ENCODE results near the gene DMD.

Gene DMD

DNA sequence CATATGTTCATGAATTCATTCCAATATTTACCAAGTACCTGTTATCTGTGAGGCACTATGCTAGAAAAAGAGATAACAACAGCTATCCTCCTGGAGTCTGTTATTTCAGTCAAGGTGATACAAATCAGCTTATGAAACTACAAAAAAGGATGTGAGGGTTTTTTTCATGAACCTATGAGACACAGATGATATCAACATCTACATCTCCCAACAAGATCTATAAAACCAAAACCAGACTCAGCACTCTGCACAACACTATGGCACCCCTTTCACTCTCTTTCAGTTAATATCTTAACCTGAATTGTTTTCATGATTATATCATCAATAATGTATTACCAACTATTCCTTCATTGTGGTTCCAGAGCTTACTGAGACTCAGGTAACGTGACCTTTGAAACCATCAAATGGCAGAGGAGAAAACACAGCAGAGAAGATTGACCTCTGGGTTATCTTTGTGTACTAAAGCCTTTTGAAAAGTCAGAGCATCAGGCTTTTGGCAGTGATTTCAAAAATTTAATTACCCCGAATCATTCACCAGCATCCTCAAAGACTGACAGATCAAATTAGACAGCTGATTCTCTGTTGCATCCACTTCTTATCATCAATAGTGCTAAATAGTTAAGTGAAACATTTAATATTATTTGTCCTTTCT, 1894.9 kb downstream of the DMD start:
- DNase-seq: no peak

- no peak for DNase-seq
Observed at GRCh38 chrX:31314921-31315320, 1896.4 kb downstream of the DMD start.

- no peak for DNase-seq
Observed at GRCh38 chrX:31307952-31308351, 1903.4 kb downstream of the DMD start.

DNA sequence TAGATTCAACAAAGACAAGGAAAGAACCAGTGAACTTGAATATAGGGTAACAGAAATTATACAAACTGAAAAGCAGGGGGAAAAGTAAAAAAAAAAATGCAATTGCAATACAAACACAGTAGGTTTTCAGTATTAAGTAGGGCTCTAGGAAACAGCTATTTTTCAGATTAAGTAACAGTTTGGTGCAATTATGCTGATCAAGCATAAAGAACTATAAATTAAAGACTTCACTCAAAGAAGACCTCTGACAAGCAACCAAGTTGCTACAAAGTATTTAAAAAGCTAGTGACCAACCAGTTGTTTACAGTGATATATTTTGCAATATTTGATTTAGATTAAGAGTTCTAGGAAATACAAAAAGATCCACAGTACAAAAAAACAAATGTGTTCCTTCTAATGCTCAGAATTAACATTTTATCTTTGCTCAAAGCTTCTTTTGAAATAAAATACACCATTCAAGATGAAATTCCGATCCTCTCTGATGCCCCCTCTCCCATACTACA, 1908.7 kb downstream of the DMD start:
- no peak for DNase-seq

DNA sequence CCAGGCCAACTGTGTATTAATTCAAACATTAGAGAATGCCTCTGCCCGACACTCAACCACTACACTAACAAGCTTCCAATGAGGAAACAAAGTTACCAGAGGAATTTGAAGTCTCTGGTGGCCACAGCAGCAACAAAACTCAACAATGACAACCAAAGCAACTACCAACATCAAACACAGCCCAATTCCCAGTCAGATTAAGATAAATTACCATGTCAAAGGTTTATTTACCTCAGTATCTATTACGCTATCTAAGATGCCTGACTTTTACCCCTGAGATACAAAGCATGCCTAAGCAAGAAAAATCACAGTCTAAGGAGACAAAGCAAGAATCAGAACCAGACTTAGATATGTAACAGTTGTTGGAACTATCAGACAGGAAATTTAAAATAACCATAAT, 1909.4 kb downstream of the DMD start:
- DNase-seq: no peak

GRCh38 chrX:31301203-31301602, 1910.1 kb downstream of the DMD start:
- DNase-seq: no peak

- DNase-seq: no peak
Observed at GRCh38 chrX:31298916-31299315, 1912.4 kb downstream of the DMD start.

DNA sequence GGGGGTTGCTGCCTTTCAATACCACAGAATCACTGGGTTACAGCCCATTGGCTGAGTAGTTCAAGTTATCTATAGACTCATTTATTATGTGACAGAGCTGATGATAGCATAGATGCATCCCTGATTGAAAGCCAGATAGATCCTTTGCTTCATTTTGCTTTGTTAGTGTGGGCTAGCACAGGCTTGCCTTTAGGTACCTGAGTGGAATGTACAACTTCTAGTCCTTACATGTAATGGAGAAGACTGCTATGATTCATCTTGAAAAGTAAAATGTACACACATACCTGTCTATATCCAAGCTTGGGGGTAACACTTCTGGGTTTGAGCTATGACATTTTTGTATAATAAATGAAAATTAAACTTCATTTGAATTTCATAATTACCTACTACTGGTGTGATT, 1913.5 kb downstream of the DMD start:
- DNase-seq: no peak

- DNase-seq: no peak
Observed at GRCh38 chrX:31294475-31294874, 1916.9 kb downstream of the DMD start.

DNA sequence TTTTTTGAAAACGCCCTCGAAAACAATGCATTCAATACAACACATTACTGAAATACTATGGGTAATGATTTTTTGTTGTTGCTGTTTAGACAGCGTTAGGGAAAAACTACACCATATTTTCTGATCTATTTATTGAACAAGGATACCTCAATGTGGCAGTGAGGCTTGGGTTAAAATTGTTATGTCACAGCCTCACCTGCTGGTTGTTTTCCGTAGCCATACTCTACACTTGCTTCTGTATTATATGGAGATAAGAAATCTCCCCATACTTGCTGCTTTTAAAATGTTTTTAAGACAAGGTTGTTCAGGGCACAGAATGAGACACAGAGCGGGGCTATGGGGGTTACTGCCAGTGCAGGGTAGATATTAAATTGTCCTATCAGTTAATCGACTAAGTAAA, 1917.9 kb downstream of the DMD start:
- no peak for DNase-seq

- DNase-seq: no peak
Observed at GRCh38 chrX:31291131-31291530, 1920.2 kb downstream of the DMD start.

GRCh38 chrX:31287861-31288260, 1923.5 kb downstream of the DMD start:
- no peak for DNase-seq

DNA sequence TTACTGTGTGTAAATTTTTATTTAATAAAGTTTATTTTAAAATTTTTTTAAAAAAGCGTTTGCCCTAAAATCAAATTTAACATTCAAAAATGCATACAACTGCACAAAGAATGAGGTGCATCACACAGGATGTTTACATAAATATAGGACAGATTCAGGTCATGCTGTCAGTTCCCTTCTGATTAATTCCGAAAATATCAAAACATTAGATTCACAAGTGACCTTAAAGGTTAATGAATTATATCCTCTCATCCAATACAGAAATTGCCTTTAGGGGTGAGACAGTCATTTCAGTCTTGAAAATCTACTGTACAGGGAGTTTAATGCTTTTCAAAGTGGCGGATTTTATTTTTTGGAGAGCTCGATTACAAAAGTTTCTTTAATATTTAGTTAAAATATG, 1930.8 kb downstream of the DMD start:
- DNase-seq: no peak

DNA sequence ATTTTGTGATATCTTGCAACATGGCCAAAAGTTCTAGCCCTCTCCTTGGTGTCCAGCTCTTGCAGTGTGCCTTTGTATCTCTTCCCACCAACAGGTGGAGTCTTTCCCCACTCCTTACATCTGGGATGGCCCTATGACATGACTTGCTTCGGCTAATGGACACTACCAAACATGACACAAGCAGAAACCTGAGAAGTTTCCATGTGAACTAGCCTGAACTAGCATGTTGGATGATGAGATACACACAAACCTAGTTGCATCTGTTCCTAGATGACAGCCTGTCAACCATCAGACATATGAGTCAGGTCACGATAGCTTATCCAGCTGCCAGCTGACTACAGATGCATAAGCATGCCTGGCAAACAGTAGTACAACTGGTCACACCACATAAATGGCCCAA, 1932.0 kb downstream of the DMD start:
- DNase-seq: no peak

DNA sequence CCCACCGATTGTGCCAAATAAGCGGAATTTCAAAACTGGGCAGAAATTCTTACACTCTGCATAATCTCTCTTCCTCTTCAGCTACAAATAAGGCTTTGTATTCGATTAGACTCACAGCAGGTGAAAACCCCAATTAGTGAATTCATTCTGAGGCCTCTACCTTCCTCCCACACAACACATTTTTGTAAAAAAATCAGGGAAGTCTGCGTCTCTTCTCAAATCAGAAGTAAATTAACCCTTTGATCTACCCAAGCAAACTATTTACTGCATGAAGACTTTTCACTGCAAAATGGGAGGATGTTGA, 1938.9 kb downstream of the DMD start:
- no peak for DNase-seq

DNA sequence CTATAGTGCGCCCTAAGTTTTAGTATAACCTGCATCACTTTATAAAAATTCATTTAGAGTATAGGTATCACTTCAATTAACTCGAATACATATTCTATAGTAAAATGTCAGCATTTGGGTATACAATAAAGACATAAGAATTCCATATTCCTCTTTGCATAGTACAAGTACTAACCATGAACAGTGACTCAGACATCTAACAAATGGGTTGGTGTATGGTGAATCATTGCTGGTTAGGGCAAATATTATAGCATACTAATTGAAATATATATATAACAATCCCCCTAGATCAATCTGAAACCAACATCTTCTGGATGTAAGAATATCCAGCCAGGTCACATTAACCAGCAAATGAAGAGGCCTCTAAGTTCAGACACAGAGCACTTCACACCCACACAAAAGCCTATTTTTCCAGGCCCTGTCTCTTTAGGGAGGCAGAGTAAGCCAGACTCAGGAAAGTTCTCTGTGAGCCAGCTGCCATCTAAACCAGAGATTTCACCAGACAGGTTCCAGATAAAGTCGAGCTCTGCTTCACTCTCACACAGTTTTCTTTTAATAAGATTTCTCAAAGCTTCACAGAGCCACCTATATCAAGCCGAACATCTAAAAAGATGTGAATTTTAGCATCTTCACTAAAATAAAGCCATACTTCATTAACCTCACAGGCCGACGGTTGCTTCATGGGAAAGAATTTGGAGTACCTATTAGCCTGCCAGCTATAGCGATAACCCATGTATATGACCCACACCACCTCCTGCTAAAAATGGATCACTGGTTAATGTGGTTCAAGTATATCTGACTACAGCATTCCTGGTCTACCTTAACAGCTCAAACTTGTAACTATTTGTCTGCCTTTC, 1939.5 kb downstream of the DMD start:
- no peak for DNase-seq

- DNase-seq: no peak
Observed at GRCh38 chrX:31269914-31270313, 1941.4 kb downstream of the DMD start.

DNA sequence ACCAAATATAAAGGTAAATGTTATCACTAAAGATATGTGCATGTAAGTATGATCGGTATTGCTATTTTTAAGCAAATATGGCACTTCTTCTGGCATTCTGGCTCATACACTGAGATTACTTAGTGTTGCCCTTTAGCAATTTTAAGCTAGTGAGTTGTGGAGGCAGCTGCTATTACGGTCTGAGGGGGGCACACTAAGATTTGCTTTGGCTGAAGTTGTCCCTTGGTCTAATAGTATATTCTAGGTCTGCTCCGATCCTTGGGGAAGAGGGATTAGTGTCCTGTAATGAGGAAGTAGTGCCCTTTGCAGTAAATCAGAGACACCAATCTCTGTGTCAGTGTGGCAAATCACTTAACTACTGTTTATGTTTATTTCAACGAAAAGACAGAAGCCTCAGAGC, 1943.0 kb downstream of the DMD start:
- DNase-seq: no peak

DNA sequence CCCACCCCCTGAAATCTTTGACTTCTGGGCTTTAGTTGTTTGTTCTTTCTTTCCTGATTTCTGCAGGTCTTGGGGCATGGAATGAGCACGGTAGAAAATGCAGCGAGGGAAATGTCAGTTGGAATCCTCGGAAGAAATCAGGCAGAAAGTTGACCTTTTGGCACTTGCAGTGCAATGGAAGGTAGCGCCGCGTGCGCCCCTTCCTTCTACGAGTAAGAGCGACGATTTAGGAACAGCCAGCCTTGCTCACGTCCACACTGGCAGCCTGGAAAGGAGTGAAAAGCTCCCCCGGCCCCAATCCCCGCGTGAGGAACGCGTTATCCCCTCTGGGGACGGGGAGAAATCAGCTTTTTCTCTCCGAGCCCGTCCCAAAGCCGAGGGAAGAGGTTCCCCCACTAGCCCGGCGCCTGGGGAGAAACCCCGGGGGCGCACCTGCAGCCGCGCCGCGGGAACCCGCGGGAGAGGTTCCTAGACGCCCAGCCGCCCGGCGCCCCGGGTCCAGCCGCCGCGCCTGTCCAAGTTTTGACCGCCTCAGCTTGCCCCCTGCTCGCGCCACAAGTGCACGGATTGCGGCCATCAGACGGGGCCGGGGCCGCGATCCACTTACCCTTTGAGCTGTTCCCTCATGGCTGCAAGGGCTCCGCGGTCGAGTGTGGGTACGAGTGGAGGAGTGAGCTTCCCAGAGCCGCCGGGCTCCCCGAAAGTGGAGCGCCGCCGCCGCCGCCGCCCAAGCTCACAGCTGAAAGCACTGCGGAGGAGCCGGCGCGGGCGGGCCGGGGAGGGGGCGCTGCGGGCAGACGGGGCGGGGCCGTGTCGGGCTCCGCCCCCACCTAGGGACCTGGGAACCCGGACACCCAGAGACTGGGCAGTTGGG, 1944.9 kb downstream of the DMD start:
- DNase-seq: no peak

- no peak for DNase-seq
Observed at GRCh38 chrX:31265383-31265782, 1946.0 kb downstream of the DMD start.

DNA sequence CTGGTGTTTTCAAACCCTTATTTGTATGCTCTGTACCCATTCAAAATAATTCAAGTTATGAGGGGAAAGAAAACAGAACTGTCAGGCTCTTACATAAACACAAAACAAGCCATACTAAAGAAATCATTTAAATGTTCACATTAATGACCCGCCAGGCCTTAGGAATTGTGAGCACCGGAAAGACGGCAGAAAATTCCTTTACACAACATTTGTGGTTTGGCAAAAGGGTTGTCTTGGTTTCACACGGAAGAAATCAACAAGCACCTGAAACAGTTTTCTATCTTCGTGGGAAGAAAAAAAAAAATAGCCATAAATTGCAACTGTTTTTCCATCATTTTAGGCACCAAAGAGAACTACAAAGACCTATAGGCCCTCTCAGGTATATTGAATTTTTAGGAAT, 1951.0 kb downstream of the DMD start:
- DNase-seq: no peak

- no peak for DNase-seq
Observed at GRCh38 chrX:31258166-31258565, 1953.2 kb downstream of the DMD start.

GRCh38 chrX:31255310-31256033, 1955.9 kb downstream of the DMD start:
- DNase-seq: no peak

Data from NCI-H526 treated with DMSO at 0.1 percent for 48 hours (cell line).